Rectal smooth muscle tissue (tissue), 1 donor: ENCODE results near the gene SLC7A8.
A peak's percentile ranks its signal among the peaks of the same experiment; 100 is the strongest.
"Not testable (repeated sequence)": the region's sequence is repeated elsewhere in the genome, so short reads cannot be mapped to it uniquely, and the experiment has no call there.

Experiments used
- H3K27ac ChIP-seq: one replicate; pipeline ENCODE4 v1.7.0; 2013; ENCODE audit warnings: low read depth, low read length, inconsistent platforms
- H3K27me3 ChIP-seq: one replicate; pipeline ENCODE4 v1.7.0; 2013; ENCODE audit warnings: low read length; ENCODE audit not compliant: control insufficient read depth, insufficient read depth
- H3K36me3 ChIP-seq: one replicate; pipeline ENCODE4 v1.7.0; 2013; ENCODE audit warnings: low read length; ENCODE audit not compliant: control insufficient read depth, insufficient read depth
- H3K4me1 ChIP-seq: one replicate; pipeline ENCODE4 v1.7.0; 2013; ENCODE audit warnings: low read length; ENCODE audit not compliant: control insufficient read depth, insufficient read depth
- H3K4me3 ChIP-seq: one replicate; pipeline ENCODE4 v1.7.0; 2013; ENCODE audit warnings: low read length
- H3K9ac ChIP-seq: one replicate; pipeline ENCODE4 v1.7.0; 2013; ENCODE audit warnings: low read length

SLC7A8 gene

GRCh38 chr14:23183479-23183878 is at the start of gene SLC7A8:
Gene SLC7A8, minus strand, starts transcription at chr14:23183660. Its CDS starts 746 bp downstream, at chr14:23182914.
- H3K9ac ChIP-seq = peak within 1 kb of the TSS; percentile 41
- H3K27me3 ChIP-seq = no peaks in the 10 kb centered on the region
- H3K4me1 ChIP-seq = peaks cover 3% of the 10 kb centered on the region
- peak within 1 kb of the TSS; percentile 74 for H3K4me3 ChIP-seq
- H3K36me3 ChIP-seq = no peaks in the 10 kb centered on the region
- H3K27ac ChIP-seq = no peak within 1 kb of the TSS

GRCh38 chr14:23232241-23232808 is 48.9 kb upstream of the SLC7A8 start:
- H3K36me3 ChIP-seq, H3K4me1 ChIP-seq, H3K4me3 ChIP-seq, H3K9ac ChIP-seq, H3K27ac ChIP-seq, H3K27me3 ChIP-seq: not testable (repeated sequence)

- no peaks in the 10 kb centered on the region for H3K4me1 ChIP-seq
- no peak overlapping the region for H3K9ac ChIP-seq
- H3K4me3 ChIP-seq = no peak overlapping the region
- no peaks in the 10 kb centered on the region for H3K27me3 ChIP-seq
- H3K36me3 ChIP-seq = no peaks in the 10 kb centered on the region
- no peak overlapping the region for H3K27ac ChIP-seq
Measured at GRCh38 chr14:23228812-23229211, 45.4 kb upstream of the SLC7A8 start.

GRCh38 chr14:23227566-23227965 is 44.1 kb upstream of the SLC7A8 start:
- Histone ChIP-seq H3K27ac (no peak overlapping the region), H3K4me3 (no peak overlapping the region), H3K9ac (no peak overlapping the region), H3K36me3 (no peaks in the 10 kb centered on the region), H3K4me1 (no peaks in the 10 kb centered on the region), H3K27me3 (no peaks in the 10 kb centered on the region)

- not testable (repeated sequence) for H3K27me3 ChIP-seq, H3K9ac ChIP-seq, H3K27ac ChIP-seq, H3K4me1 ChIP-seq, H3K4me3 ChIP-seq, H3K36me3 ChIP-seq
Measured at GRCh38 chr14:23224958-23225357, 41.5 kb upstream of the SLC7A8 start.

- Histone ChIP-seq H3K9ac (no peak overlapping the region), H3K4me3 (no peak overlapping the region), H3K4me1 (no peaks in the 10 kb centered on the region), H3K36me3 (no peaks in the 10 kb centered on the region), H3K27me3 (no peaks in the 10 kb centered on the region), H3K27ac (no peak overlapping the region)
Measured at GRCh38 chr14:23219075-23219474, 35.6 kb upstream of the SLC7A8 start.

GRCh38 chr14:23217032-23218020 is 33.9 kb upstream of the SLC7A8 start:
- Histone ChIP-seq H3K4me3 (no peak overlapping the region), H3K36me3 (no peaks in the 10 kb centered on the region), H3K27me3 (no peaks in the 10 kb centered on the region), H3K4me1 (no peaks in the 10 kb centered on the region), H3K27ac (no peak overlapping the region), H3K9ac (no peak overlapping the region)

- Histone ChIP-seq H3K27ac (no peak overlapping the region), H3K9ac (no peak overlapping the region), H3K4me3 (no peak overlapping the region), H3K27me3 (no peaks in the 10 kb centered on the region), H3K4me1 (no peaks in the 10 kb centered on the region), H3K36me3 (no peaks in the 10 kb centered on the region)
Measured at GRCh38 chr14:23215421-23215820, 32.0 kb upstream of the SLC7A8 start.

- Histone ChIP-seq H3K4me1 (no peaks in the 10 kb centered on the region), H3K36me3 (no peaks in the 10 kb centered on the region), H3K9ac (no peak overlapping the region), H3K27ac (no peak overlapping the region), H3K27me3 (no peaks in the 10 kb centered on the region), H3K4me3 (no peak overlapping the region)
Measured at GRCh38 chr14:23209651-23210423, 26.4 kb upstream of the SLC7A8 start.

GRCh38 chr14:23208324-23208723 is 24.9 kb upstream of the SLC7A8 start:
- Histone ChIP-seq H3K4me3 (no peak overlapping the region), H3K27me3 (no peaks in the 10 kb centered on the region), H3K36me3 (no peaks in the 10 kb centered on the region), H3K27ac (no peak overlapping the region), H3K4me1 (no peaks in the 10 kb centered on the region), H3K9ac (no peak overlapping the region)

- H3K9ac ChIP-seq = no peak overlapping the region
- no peaks in the 10 kb centered on the region for H3K4me1 ChIP-seq
- no peak overlapping the region for H3K27ac ChIP-seq
- no peaks in the 10 kb centered on the region for H3K36me3 ChIP-seq
- no peaks in the 10 kb centered on the region for H3K27me3 ChIP-seq
- H3K4me3 ChIP-seq = no peak overlapping the region
Measured at GRCh38 chr14:23207146-23207540, 23.7 kb upstream of the SLC7A8 start.

- H3K36me3 ChIP-seq = no peaks in the 10 kb centered on the region
- no peaks in the 10 kb centered on the region for H3K27me3 ChIP-seq
- no peak overlapping the region for H3K27ac ChIP-seq
- no peak overlapping the region for H3K4me3 ChIP-seq
- H3K9ac ChIP-seq = no peak overlapping the region
- H3K4me1 ChIP-seq = no peaks in the 10 kb centered on the region
Measured at GRCh38 chr14:23206422-23207145, 23.1 kb upstream of the SLC7A8 start.
